Right lobe of liver (tissue), 4 donors: Measurements from ENCODE around the gene LCOR.

ENCODE experiments used
- CTCF ChIP-seq, 4 donors: fragments of 200-600 bp in 3 of 4; fragments of 450-650 bp in 1 of 4; IDR thresholded peaks; one replicate each; pipeline versions ENCODE4 v1.5.1 to v1.8.0; 2016 to 2022; ENCODE audit warnings: antibody characterized with exemption in 4 of 4, mild to moderate bottlenecking in 2 of 4
- POLR2A ChIP-seq: fragments of 450-650 bp; IDR thresholded peaks from one replicate; pipeline ENCODE4 v1.6.1; 2017; ENCODE audit warnings: antibody characterized with exemption, mild to moderate bottlenecking
- donor health status: DM: no; HTN: no; CAD: no.
- donor health status: DM: no; HTN: no; CAD: no.
- donor health status: DM: no; HTN: yes; CAD: no.

GRCh38 chr10:96878057-96878456, 46.0 kb downstream of the LCOR start:
- TF ChIP-seq POLR2A (no peak), CTCF (IDR thresholded peaks at IDR 0.05) (no peak)
